ENCODE data around the gene PSMB1. TPM values are rescaled to one million over a fixed set of nuclear protein-coding genes. Genes with fewer than 3 reads are reported as not detected.

Gene PSMB1
- total and polyA plus RNA-seq, 9 of the 15 experiments (the other 6 are each of a cell fraction or from before 2014, with no cell fraction given), result 447 to 2,953 (median 884) TPM

- TF ChIP-seq ZNF280A (IDR thresholded peaks at IDR 0.05; ENCODE audit: low read depth, partially characterized antibody) (no peak), ZNF384 (IDR thresholded peaks at IDR 0.05; ENCODE audit: low read depth, low read length) (no peak), ZNF57 (CRISPR knock-in tag; IDR thresholded peaks at IDR 0.05) (no peak), POLR2AphosphoS2 (IDR thresholded peaks at IDR 0.05; ENCODE audit: low read length) (peak; percentile 69; the same call in 1 of the 2 replicates), DEAF1 (CRISPR knock-in tag; IDR thresholded peaks at IDR 0.05) (peak; percentile 25; the same call in 1 of the 2 replicates), NCOA2 (IDR thresholded peaks at IDR 0.05; ENCODE audit: partially characterized antibody in 2 of 2) (no peak), ARNT (IDR thresholded peaks at IDR 0.05) (0 out of 4 replicates have a peak, but pooled peaks of 1 of the 2 experiments have one; percentile 42), RAD21 (CRISPR knock-in tag; conservative IDR thresholded peaks at IDR 0.05 in 1 of 2, IDR thresholded peaks at IDR 0.05 in 1 of 2) (peak; percentile 56 to 73), KLF16 (IDR thresholded peaks at IDR 0.05) (no peak), TCF3 (CRISPR knock-in tag; IDR thresholded peaks at IDR 0.05) (no peak), ZSCAN29 (IDR thresholded peaks at IDR 0.05) (no peak), ZZZ3 (IDR thresholded peaks at IDR 0.05) (no peak), MIER1 (IDR thresholded peaks at IDR 0.05; ENCODE audit: low read depth) (no peak)
- TF ChIP-seq, protein P1, sequence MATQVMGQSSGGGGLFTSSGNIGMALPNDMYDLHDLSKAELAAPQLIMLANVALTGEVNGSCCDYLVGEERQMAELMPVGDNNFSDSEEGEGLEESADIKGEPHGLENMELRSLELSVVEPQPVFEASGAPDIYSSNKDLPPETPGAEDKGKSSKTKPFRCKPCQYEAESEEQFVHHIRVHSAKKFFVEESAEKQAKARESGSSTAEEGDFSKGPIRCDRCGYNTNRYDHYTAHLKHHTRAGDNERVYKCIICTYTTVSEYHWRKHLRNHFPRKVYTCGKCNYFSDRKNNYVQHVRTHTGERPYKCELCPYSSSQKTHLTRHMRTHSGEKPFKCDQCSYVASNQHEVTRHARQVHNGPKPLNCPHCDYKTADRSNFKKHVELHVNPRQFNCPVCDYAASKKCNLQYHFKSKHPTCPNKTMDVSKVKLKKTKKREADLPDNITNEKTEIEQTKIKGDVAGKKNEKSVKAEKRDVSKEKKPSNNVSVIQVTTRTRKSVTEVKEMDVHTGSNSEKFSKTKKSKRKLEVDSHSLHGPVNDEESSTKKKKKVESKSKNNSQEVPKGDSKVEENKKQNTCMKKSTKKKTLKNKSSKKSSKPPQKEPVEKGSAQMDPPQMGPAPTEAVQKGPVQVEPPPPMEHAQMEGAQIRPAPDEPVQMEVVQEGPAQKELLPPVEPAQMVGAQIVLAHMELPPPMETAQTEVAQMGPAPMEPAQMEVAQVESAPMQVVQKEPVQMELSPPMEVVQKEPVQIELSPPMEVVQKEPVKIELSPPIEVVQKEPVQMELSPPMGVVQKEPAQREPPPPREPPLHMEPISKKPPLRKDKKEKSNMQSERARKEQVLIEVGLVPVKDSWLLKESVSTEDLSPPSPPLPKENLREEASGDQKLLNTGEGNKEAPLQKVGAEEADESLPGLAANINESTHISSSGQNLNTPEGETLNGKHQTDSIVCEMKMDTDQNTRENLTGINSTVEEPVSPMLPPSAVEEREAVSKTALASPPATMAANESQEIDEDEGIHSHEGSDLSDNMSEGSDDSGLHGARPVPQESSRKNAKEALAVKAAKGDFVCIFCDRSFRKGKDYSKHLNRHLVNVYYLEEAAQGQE (IDR thresholded peaks at IDR 0.05; ENCODE audit: borderline replicate concordance), result peak; percentile 68; the same call in 1 of the 2 replicates
- TF ChIP-seq, protein P1 (CRISPR knock-in tag; IDR thresholded peaks at IDR 0.05; ENCODE audit: low read depth), result no peak
- TF ChIP-seq, protein P2, sequence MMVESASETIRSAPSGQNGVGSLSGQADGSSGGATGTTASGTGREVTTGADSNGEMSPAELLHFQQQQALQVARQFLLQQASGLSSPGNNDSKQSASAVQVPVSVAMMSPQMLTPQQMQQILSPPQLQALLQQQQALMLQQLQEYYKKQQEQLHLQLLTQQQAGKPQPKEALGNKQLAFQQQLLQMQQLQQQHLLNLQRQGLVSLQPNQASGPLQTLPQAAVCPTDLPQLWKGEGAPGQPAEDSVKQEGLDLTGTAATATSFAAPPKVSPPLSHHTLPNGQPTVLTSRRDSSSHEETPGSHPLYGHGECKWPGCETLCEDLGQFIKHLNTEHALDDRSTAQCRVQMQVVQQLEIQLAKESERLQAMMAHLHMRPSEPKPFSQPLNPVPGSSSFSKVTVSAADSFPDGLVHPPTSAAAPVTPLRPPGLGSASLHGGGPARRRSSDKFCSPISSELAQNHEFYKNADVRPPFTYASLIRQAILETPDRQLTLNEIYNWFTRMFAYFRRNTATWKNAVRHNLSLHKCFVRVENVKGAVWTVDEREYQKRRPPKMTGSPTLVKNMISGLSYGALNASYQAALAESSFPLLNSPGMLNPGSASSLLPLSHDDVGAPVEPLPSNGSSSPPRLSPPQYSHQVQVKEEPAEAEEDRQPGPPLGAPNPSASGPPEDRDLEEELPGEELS (CRISPR knock-in tag; IDR thresholded peaks at IDR 0.05; ENCODE audit: borderline replicate concordance), result no peak
These were observed 22.1 kb upstream of the PSMB1 start (continued) for GRCh38 chr6:170575250-170575649.

All from K562 (cell line).